ENCODE measurements around the gene SLC39A2. TPM values are rescaled to one million over a fixed set of nuclear protein-coding genes. Genes with fewer than 3 reads are reported as not detected.

SLC39A2 gene
- total and polyA plus RNA-seq, 4 donors, result 0.05 to 0.08 TPM; not detected in 2

- WGBS, result 92% methylated on average over 3 of the region's 3 CpGs
- H3K9ac ChIP-seq (ENCODE audit: low read depth in 1 of 2, low read length in 2 of 2), result no peak overlapping the region
- no peak overlapping the region for H3K27ac ChIP-seq (ENCODE audit: low read depth in 1 of 2, low read length in 2 of 2)
- no peaks in the 10 kb centered on the region for H3K9me3 ChIP-seq (ENCODE audit: control insufficient read depth in 4 of 4, low read length in 3 of 4)
- H3K4me1 ChIP-seq (ENCODE audit: control insufficient read depth in 4 of 4, insufficient read depth in 4 of 4, low read length in 3 of 4), result peaks cover 0 to 14% (median 8%) of the 10 kb centered on the region in 4 donors
- no peak for TF ChIP-seq ATF3 (IDR thresholded peaks at IDR 0.05)
- no peak for TF ChIP-seq JUND (IDR thresholded peaks at IDR 0.05)
- TF ChIP-seq NR2F2 (IDR thresholded peaks at IDR 0.05), result no peak
- no peak for TF ChIP-seq REST (IDR thresholded peaks at IDR 0.05)
- no peak for TF ChIP-seq YY1 (IDR thresholded peaks at IDR 0.05)
- TF ChIP-seq FOXA2 (IDR thresholded peaks at IDR 0.05), result no peak
- TF ChIP-seq ZBTB33 (IDR thresholded peaks at IDR 0.05), result no peak
- no peak for TF ChIP-seq GABPA (IDR thresholded peaks at IDR 0.05 in 1 of 2, conservative IDR thresholded peaks at IDR 0.05 in 1 of 2)
- TF ChIP-seq MAX (IDR thresholded peaks at IDR 0.05), result no peak
- TF ChIP-seq HNF4G (IDR thresholded peaks at IDR 0.05), result no peak
- no peak for TF ChIP-seq SP1 (IDR thresholded peaks at IDR 0.05)
- TF ChIP-seq EGR1 (IDR thresholded peaks at IDR 0.05; ENCODE audit: low read depth in 2 of 2), result no peak
- no peak for TF ChIP-seq FOXA1 (IDR thresholded peaks at IDR 0.05)
- peaks cover 0 to 3% (median 0%) of the 10 kb centered on the region in 4 donors for H3K27me3 ChIP-seq (ENCODE audit: control insufficient read depth in 4 of 4, insufficient read depth in 4 of 4, low read length in 3 of 4)
- no peak for DNase-seq (ENCODE audit: low spot score)
- H3K36me3 ChIP-seq (ENCODE audit: control insufficient read depth in 4 of 4, insufficient read depth in 3 of 4, low read depth in 1 of 4, low read length in 3 of 4), result no peaks in the 10 kb centered on the region
- no peak overlapping the region for H3K4me3 ChIP-seq (ENCODE audit: low read depth in 1 of 3, low read length in 3 of 3)
Observed at GRCh38 chr14:20969336-20969735, 29.8 kb upstream of the SLC39A2 start.

- H3K9ac ChIP-seq (ENCODE audit: low read depth in 1 of 2, low read length in 2 of 2), result peak overlapping the region in 1 of 2 donors; percentile 19
- H3K9me3 ChIP-seq (ENCODE audit: control insufficient read depth in 4 of 4, low read length in 3 of 4), result no peaks in the 10 kb centered on the region
- H3K4me3 ChIP-seq (ENCODE audit: low read depth in 1 of 3, low read length in 3 of 3), result peak overlapping the region in 1 of 3 donors; percentile 38
- WGBS, result 22% methylated on average over 10 of the region's 10 CpGs
- peaks cover 0 to 14% (median 8%) of the 10 kb centered on the region in 4 donors for H3K4me1 ChIP-seq (ENCODE audit: control insufficient read depth in 4 of 4, insufficient read depth in 4 of 4, low read length in 3 of 4)
- H3K27me3 ChIP-seq (ENCODE audit: control insufficient read depth in 4 of 4, insufficient read depth in 4 of 4, low read length in 3 of 4), result peaks cover 0 to 3% (median 0%) of the 10 kb centered on the region in 4 donors
- TF ChIP-seq RAD21 (IDR thresholded peaks at IDR 0.05) (no peak), CTCF (IDR thresholded peaks at IDR 0.05; ENCODE audit: low read depth, low read length, missing input control) (no peak), RXRA (IDR thresholded peaks at IDR 0.05) (no peak), SP1 (IDR thresholded peaks at IDR 0.05) (no peak), ATF3 (IDR thresholded peaks at IDR 0.05) (no peak), FOXA2 (IDR thresholded peaks at IDR 0.05) (no peak), ZBTB33 (IDR thresholded peaks at IDR 0.05) (no peak), JUND (IDR thresholded peaks at IDR 0.05) (no peak), TAF1 (conservative IDR thresholded peaks at IDR 0.05) (no peak), HNF4A (conservative IDR thresholded peaks at IDR 0.05) (no peak)
- H3K36me3 ChIP-seq (ENCODE audit: control insufficient read depth in 4 of 4, insufficient read depth in 3 of 4, low read depth in 1 of 4, low read length in 3 of 4), result no peaks in the 10 kb centered on the region
- no peak overlapping the region for H3K27ac ChIP-seq (ENCODE audit: low read depth in 1 of 2, low read length in 2 of 2)
- DNase-seq (ENCODE audit: low spot score), result no peak
Observed at GRCh38 chr14:20970647-20970982, 28.5 kb upstream of the SLC39A2 start.

All from liver (tissue), 9 donors.